Testis (tissue), 3 donors: Measurements from ENCODE around the gene GNAO1. TPM values are rescaled to one million over a fixed set of nuclear protein-coding genes. Genes with fewer than 3 reads are reported as not detected.

Source experiments
- DNase-seq: peaks from one replicate; pipeline ENCODE4 v3.0.0-alpha.2; 2019
- H3K27ac ChIP-seq, 2 donors: fragments of 200-600 bp; sonication (generic); one replicate each; pipeline ENCODE4 v1.5.1; 2019
- H3K27me3 ChIP-seq: fragments of 200-600 bp; sonication (generic); one replicate; pipeline ENCODE4 v1.5.1; 2019
- H3K36me3 ChIP-seq: fragments of 200-600 bp; sonication (generic); one replicate; pipeline ENCODE4 v1.5.1; 2017; ENCODE audit warnings: low read depth; ENCODE audit errors: missing control alignments
- H3K4me1 ChIP-seq: fragments of 200-600 bp; sonication (generic); one replicate; pipeline ENCODE4 v1.5.1; 2019
- H3K4me3 ChIP-seq, 2 donors: fragments of 200-600 bp; sonication (generic); one replicate each; pipeline ENCODE4 v1.5.1; 2017 to 2019
- H3K9me3 ChIP-seq: fragments of 200-600 bp; sonication (generic); one replicate; pipeline ENCODE4 v1.5.1; 2017
- POLR2A ChIP-seq: fragments of 450-650 bp; IDR thresholded peaks from one replicate; pipeline ENCODE4 v1.6.1; 2017; ENCODE audit warnings: antibody characterized with exemption, mild to moderate bottlenecking, moderate library complexity
- WGBS, 2 donors: methylation state at CpG; one replicate each; pipeline ENCODE4 v1.1.5; 2018; 5-methylcytosine and 5-hydroxymethylcytosine counted together
- intact Hi-C: fragments of 100-400 bp; cut with DNase I; formaldehyde crosslinking; loops from one replicate; pipeline ENCODE4 v1.15.1; 2023; ENCODE audit warnings: low total_unique reads
- polyA plus RNA-seq: library from polyadenylated mRNA; stranded (reverse); fragments of 350-450 nt; fragmentation: Illumina TruSeq; extraction: RNeasy Lipid Tissue Mini Kit (QIAGEN cat#74804); gene quantifications from one replicate; pipeline ENCODE4 v1.2.3, GENCODE V29; 2014; ENCODE audit warnings: low read depth, low replicate concordance; ENCODE audit not compliant: insufficient read depth
- total RNA-seq, 2 donors: library from RNA; depleted of rRNA; stranded (reverse); fragments of >200 nt; gene quantifications; one replicate each; pipeline ENCODE4 v1.2.3, GENCODE V29; 2016
- TF ChIP-seq, protein P1 (sequence below), 3 experiments: fragments of 450-650 bp in 2 of 3; fragments of 200-600 bp in 1 of 3; sonication (generic) in 1 of 3; IDR thresholded peaks; one replicate each; pipeline ENCODE4 v1.5.1; 2016 to 2019; ENCODE audit warnings: antibody characterized with exemption in 3 of 3, mild to moderate bottlenecking in 2 of 3, moderate library complexity in 1 of 3

Gene GNAO1
- total and polyA plus RNA-seq, 3 donors from 2014 or later: 28.6 to 37.1 (median 33.3) TPM

DNA sequence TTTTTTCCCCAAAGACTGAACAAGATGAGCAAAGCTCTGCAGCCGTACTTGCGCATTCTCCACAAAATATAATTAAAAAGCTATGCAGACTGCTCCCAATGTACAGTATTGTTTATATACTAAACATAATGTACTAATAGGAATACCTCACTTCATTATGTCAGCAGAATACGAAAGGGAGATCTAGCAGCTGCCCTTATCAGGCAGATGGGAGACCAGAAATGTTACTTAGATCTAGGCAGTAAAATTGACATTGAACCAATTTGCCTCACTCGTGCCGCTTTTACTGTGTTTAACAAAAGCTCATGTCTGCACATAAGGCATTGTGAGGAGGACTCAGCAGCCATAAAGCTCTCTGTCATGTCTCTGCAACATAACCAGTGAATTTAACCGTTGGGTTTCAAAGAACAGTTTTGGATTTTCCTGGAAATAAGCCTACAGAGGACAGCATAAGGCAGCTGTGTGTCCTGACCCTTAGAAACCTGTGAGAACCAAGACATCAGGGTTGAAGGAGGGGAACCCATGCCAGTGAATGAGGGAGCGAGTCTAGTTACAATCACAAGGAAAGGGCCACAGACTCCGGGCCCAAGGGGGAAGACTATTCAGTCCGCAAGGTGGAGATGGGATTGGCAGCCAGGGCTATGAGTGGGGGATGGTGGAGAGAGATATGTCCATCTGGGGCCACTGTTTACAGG is 71.4 kb downstream of the GNAO1 start:
- H3K4me3 ChIP-seq: no peak overlapping the region
- DNase-seq: no peak
- H3K27me3 ChIP-seq: no peaks in the 10 kb centered on the region
- intact Hi-C loops: no loop called here
- H3K36me3 ChIP-seq: no peaks in the 10 kb centered on the region
- peaks cover 38% of the 10 kb centered on the region for H3K4me1 ChIP-seq
- 59 to 72% methylated on average over 9 of the region's 9 CpGs for WGBS, 2 donors
- TF ChIP-seq, protein P1, sequence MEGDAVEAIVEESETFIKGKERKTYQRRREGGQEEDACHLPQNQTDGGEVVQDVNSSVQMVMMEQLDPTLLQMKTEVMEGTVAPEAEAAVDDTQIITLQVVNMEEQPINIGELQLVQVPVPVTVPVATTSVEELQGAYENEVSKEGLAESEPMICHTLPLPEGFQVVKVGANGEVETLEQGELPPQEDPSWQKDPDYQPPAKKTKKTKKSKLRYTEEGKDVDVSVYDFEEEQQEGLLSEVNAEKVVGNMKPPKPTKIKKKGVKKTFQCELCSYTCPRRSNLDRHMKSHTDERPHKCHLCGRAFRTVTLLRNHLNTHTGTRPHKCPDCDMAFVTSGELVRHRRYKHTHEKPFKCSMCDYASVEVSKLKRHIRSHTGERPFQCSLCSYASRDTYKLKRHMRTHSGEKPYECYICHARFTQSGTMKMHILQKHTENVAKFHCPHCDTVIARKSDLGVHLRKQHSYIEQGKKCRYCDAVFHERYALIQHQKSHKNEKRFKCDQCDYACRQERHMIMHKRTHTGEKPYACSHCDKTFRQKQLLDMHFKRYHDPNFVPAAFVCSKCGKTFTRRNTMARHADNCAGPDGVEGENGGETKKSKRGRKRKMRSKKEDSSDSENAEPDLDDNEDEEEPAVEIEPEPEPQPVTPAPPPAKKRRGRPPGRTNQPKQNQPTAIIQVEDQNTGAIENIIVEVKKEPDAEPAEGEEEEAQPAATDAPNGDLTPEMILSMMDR (IDR thresholded peaks at IDR 0.05): no peak
- no peak for TF ChIP-seq POLR2A
- no peaks in the 10 kb centered on the region for H3K9me3 ChIP-seq
- H3K27ac ChIP-seq: no peak overlapping the region

DNA sequence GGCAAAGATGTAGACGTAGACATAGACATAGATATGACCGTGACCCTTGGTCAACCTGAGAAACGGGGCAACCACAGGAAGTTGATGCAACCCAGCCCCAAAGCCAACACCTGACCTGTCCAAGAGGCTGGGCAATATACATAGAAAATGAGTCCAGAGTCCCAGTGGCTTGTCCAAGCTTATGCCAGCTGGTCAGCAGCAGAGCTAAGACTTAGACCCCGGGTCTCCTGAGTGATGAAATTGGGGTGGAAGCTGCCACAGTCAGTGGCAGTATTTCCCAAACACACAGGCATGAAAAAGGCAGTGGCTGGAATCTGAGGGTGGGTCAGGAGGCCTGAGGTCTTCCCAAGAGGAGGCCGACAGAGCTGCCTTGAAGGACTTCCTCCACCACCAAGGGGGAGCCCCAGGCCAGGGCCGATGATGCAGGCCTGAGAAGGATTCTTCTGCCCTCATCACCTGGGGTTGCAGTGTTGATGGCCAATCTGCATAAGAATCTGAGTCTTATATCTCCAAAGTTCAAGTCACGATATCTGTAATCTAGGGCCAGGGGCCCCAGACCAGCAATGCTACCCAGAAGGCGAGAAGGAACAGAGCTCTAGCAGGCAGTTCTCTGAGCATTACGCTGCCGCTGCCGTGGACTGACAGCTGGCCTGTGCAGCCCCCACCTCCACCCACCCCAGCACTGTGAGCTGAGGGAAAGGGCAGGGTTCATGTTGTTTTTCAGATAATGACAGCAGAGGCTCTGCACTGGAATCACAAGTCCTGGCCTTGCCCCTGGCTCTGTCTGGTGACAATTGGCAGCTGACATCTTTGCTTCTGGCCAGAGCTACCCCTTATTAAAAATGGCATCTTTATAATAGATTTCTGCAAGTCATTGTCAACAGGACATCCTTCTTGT is 72.7 kb downstream of the GNAO1 start:
- 61 to 73% methylated on average over 10 to 11 of the region's 11 CpGs for WGBS, 2 donors
- H3K4me1 ChIP-seq: peaks cover 28% of the 10 kb centered on the region

DNA sequence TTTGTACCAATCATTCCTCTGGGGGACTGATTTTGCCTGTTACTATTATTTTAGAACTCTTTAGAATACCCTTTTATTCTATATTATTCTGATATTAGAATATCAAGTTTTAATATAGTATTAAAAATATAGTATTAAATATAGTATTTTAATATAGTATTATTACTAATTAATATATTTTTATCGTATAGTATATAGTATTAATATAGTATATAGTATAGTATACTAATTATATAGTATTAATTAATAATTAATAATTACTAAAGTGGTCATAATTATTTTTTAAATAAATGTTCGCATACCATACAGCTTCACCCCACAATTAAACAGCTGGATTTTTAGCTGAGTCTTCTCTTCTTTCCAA is 73.3 kb downstream of the GNAO1 start:
- Histone ChIP-seq H3K4me3 (no peak overlapping the region), H3K4me1 (peaks cover 28% of the 10 kb centered on the region), H3K27ac (no peak overlapping the region), H3K9me3 (no peaks in the 10 kb centered on the region), H3K27me3 (no peaks in the 10 kb centered on the region), H3K36me3 (no peaks in the 10 kb centered on the region)
- no peak for TF ChIP-seq POLR2A
- TF ChIP-seq, protein P1 (IDR thresholded peaks at IDR 0.05): no peak
- DNase-seq: no peak
- 90 to 93% methylated on average over 2 of the region's 2 CpGs for WGBS, 2 donors
- intact Hi-C loops: no loop called here

More for the DNA sequence above, 72.7 kb downstream of the GNAO1 start:
- intact Hi-C loops: no loop called here
- DNase-seq: no peak
- Histone ChIP-seq H3K9me3 (no peaks in the 10 kb centered on the region), H3K4me3 (no peak overlapping the region), H3K27me3 (no peaks in the 10 kb centered on the region), H3K27ac (no peak overlapping the region), H3K36me3 (no peaks in the 10 kb centered on the region)
- TF ChIP-seq POLR2A: no peak
- TF ChIP-seq, protein P1 (IDR thresholded peaks at IDR 0.05): no peak

DNA sequence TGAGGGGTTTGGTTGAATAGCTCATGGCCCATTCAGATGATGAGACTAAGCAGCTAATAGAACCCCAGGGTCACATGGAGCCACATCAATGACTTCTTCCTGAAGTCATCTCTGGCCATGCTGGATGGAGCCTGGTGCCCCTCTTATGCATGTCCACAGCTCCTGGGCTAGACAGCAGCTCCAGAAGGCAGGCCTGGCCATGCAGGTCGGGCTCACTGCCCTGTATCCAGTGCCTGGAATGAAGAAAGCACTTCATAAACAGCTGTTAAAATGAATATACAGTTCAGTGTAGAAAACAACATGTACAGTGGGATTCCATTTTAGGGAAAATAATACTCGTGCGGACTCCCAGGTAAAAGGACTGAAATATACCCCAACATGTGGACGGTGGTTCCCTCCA is 73.9 kb downstream of the GNAO1 start:
- TF ChIP-seq, protein P1 (IDR thresholded peaks at IDR 0.05): no peak
- no peak for TF ChIP-seq POLR2A
- H3K9me3 ChIP-seq: no peaks in the 10 kb centered on the region
- intact Hi-C loops: no loop called here
- 84 to 89% methylated on average over 4 of the region's 4 CpGs for WGBS, 2 donors
- no peak overlapping the region for H3K27ac ChIP-seq
- no peaks in the 10 kb centered on the region for H3K27me3 ChIP-seq
- H3K36me3 ChIP-seq: no peaks in the 10 kb centered on the region
- peaks cover 28% of the 10 kb centered on the region for H3K4me1 ChIP-seq
- no peak overlapping the region for H3K4me3 ChIP-seq
- no peak for DNase-seq
